H1 (cell line): ENCODE results near the gene DNAJB1. TPM values are rescaled to one million over a fixed set of nuclear protein-coding genes. Genes with fewer than 3 reads are reported as not detected.
A peak's percentile ranks its signal among the peaks of the same experiment; 100 is the strongest.

Experiments used
- CTCF ChIA-PET: fragments of 300-600 bp; sonication (Branson Sonifier 250); formaldehyde crosslinking; loops from one replicate; lab custom pipeline; 2021; ENCODE audit not compliant: partially characterized antibody; lab: Charles Lee
- POLR2A ChIA-PET: fragments of 300-600 bp; sonication (Branson Sonifier 250); formaldehyde crosslinking; loops from one replicate; lab custom pipeline; 2021; ENCODE audit warnings: inconsistent platforms; ENCODE audit not compliant: partially characterized antibody; lab: Charles Lee
- DNase-seq, 2 experiments: peaks; one replicate each; pipeline versions ENCODE4 v3.0.0 to v3.0.0-alpha.2; 2010 to 2022; ENCODE audit warnings: low spot score in 2 of 2, low read depth in 1 of 2, mixed read lengths in 1 of 2
- FAIRE-seq: peaks from 2 replicates; lab custom pipeline; 2011; peaks lifted over from hg19 to GRCh38; lab: Jason Lieb, UNC
- H2AFZ ChIP-seq: 2 replicates; pipeline ENCODE4 v1.8.1; 2012; ENCODE audit warnings: low read length, inconsistent platforms
- H2AK5ac ChIP-seq: 2 replicates; pipeline ENCODE4 v1.6.1; 2013; ENCODE audit warnings: low read depth, low read length
- H2BK120ac ChIP-seq: replicated peaks from 2 replicates; pipeline ENCODE3; 2013; ENCODE audit warnings: low read depth, low read length, inconsistent platforms
- H2BK12ac ChIP-seq: 2 replicates; pipeline ENCODE4 v1.6.1; 2013; ENCODE audit warnings: low read depth, low read length
- H2BK15ac ChIP-seq: 2 replicates; pipeline ENCODE4 v1.6.1; 2013; ENCODE audit warnings: low read length
- H2BK20ac ChIP-seq: 2 replicates; pipeline ENCODE4 v1.6.1; 2013; ENCODE audit warnings: low read length
- H2BK5ac ChIP-seq: 2 replicates; pipeline ENCODE4 v1.6.1; 2013; ENCODE audit warnings: low read depth, low read length
- H3K14ac ChIP-seq: 2 replicates; pipeline ENCODE4 v1.6.1; 2013; ENCODE audit warnings: inconsistent platforms; ENCODE audit not compliant: insufficient read length
- H3K18ac ChIP-seq: 2 replicates; pipeline ENCODE4 v1.6.1; 2013; ENCODE audit warnings: low read length; ENCODE audit errors: extremely low read depth
- H3K23ac ChIP-seq: 2 replicates; pipeline ENCODE4 v1.6.1; 2013; ENCODE audit warnings: inconsistent platforms; ENCODE audit not compliant: insufficient read length
- H3K23me2 ChIP-seq: 2 replicates; pipeline ENCODE4 v1.6.1; 2013; ENCODE audit warnings: low read depth, low read length
- H3K27ac ChIP-seq: 2 replicates; pipeline ENCODE4 v1.6.1; 2011; ENCODE audit warnings: low read depth, low read length, inconsistent platforms
- H3K27me3 ChIP-seq, 4 experiments: replicated peaks in 1 of 4; 1 replicate in 1 of 4; 2 replicates in 3 of 4; pipeline versions ENCODE4 v1.6.1 to v1.8.1; 2011 to 2013; ENCODE audit warnings: low read length in 3 of 4, mild to moderate bottlenecking in 3 of 4, inconsistent platforms in 2 of 4, mixed read lengths in 2 of 4, moderate library complexity in 1 of 4; ENCODE audit not compliant: control insufficient read depth in 3 of 4, insufficient read depth in 3 of 4; ENCODE audit errors: extremely low read depth in 1 of 4
- H3K36me3 ChIP-seq, 4 experiments: 2 replicates each; pipeline versions ENCODE4 v1.6.1 to v1.8.1; 2011 to 2013; ENCODE audit warnings: mild to moderate bottlenecking in 4 of 4, low read length in 3 of 4, moderate library complexity in 2 of 4, control low read depth in 1 of 4, inconsistent platforms in 1 of 4; ENCODE audit not compliant: insufficient read depth in 4 of 4, control insufficient read depth in 2 of 4
- H3K4ac ChIP-seq: replicated peaks from 2 replicates; pipeline ENCODE3; 2013; ENCODE audit warnings: low read length, low read depth, mixed read lengths, inconsistent platforms; ENCODE audit not compliant: insufficient read length
- H3K4me1 ChIP-seq, 4 experiments: replicated peaks in 1 of 4; 1 replicate in 1 of 4; 2 replicates in 3 of 4; pipeline versions ENCODE4 v1.6.1 to v1.8.1; 2011 to 2013; ENCODE audit warnings: low read length in 3 of 4, inconsistent platforms in 2 of 4, mixed read lengths in 1 of 4; ENCODE audit not compliant: insufficient read depth in 4 of 4, control insufficient read depth in 3 of 4
- H3K4me2 ChIP-seq, 2 experiments: 2 replicates each; pipeline versions ENCODE4 v1.6.1 to v1.8.1; 2011 to 2013; ENCODE audit warnings: low read depth in 2 of 2, low read length in 2 of 2, control low read depth in 1 of 2, inconsistent platforms in 1 of 2, mild to moderate bottlenecking in 1 of 2; ENCODE audit not compliant: insufficient read depth in 1 of 2
- H3K4me3 ChIP-seq, 4 experiments: fragments of 200-600, 300-600 bp in 1 of 4; sonication (generic), shearing (Covaris generic), sonication (Bioruptor Twin) in 1 of 4; 2 replicates each; pipeline versions ENCODE4 v1.5.1 to v1.8.1; 2011 to 2016; ENCODE audit warnings: low read length in 4 of 4, low read depth in 3 of 4, control low read depth in 2 of 4, inconsistent platforms in 2 of 4, mild to moderate bottlenecking in 2 of 4, mixed read lengths in 1 of 4, moderate library complexity in 1 of 4; ENCODE audit not compliant: insufficient read depth in 2 of 4; ENCODE audit errors: extremely low read depth in 1 of 4
- H3K56ac ChIP-seq: replicated peaks from 2 replicates; pipeline ENCODE3; 2013; ENCODE audit warnings: low read depth, mild to moderate bottlenecking, mixed read lengths, low read length, inconsistent platforms; ENCODE audit not compliant: insufficient read length
- H3K79me1 ChIP-seq: 2 replicates; pipeline ENCODE4 v1.6.1; 2013; ENCODE audit warnings: low read depth, low read length, control low read depth
- H3K79me2 ChIP-seq, 2 experiments: 2 replicates each; pipeline versions ENCODE4 v1.6.1 to v1.8.1; 2012 to 2013; ENCODE audit warnings: low read length in 2 of 2, mild to moderate bottlenecking in 2 of 2, inconsistent platforms in 1 of 2; ENCODE audit not compliant: insufficient read depth in 2 of 2, control insufficient read depth in 1 of 2
- H3K9ac ChIP-seq, 4 experiments: replicated peaks in 1 of 4; 1 replicate in 1 of 4; 2 replicates in 3 of 4; pipeline versions ENCODE4 v1.6.1 to v1.8.1; 2011 to 2013; ENCODE audit warnings: low read depth in 3 of 4, low read length in 3 of 4, control low read depth in 2 of 4, mild to moderate bottlenecking in 2 of 4, moderate library complexity in 2 of 4, inconsistent platforms in 1 of 4; ENCODE audit errors: extremely low read depth in 1 of 4
- H3K9me3 ChIP-seq, 2 experiments: 2 replicates each; pipeline versions ENCODE4 v1.6.1 to v1.8.1; 2012 to 2013; ENCODE audit warnings: mild to moderate bottlenecking in 2 of 2, moderate library complexity in 2 of 2, control low read depth in 1 of 2, inconsistent platforms in 1 of 2, low read depth in 1 of 2, low read length in 1 of 2, mixed read lengths in 1 of 2; ENCODE audit not compliant: insufficient read depth in 2 of 2
- H4K20me1 ChIP-seq, 2 experiments: replicated peaks in 1 of 2; 2 replicates each; pipeline versions ENCODE3 to v1.8.1; 2011 to 2013; ENCODE audit warnings: inconsistent platforms in 2 of 2, low read length in 2 of 2, mild to moderate bottlenecking in 1 of 2; ENCODE audit not compliant: insufficient read depth in 2 of 2, control insufficient read depth in 1 of 2
- H4K5ac ChIP-seq: 2 replicates; pipeline ENCODE4 v1.6.1; 2013; ENCODE audit warnings: low read length, low read depth, mixed read lengths, inconsistent platforms; ENCODE audit not compliant: insufficient read length
- H4K8ac ChIP-seq: 2 replicates; pipeline ENCODE4 v1.8.0; 2013; ENCODE audit warnings: mild to moderate bottlenecking, moderate library complexity, low read length, inconsistent platforms; ENCODE audit not compliant: insufficient read depth; ENCODE audit errors: extremely low read depth
- H4K91ac ChIP-seq: replicated peaks from 2 replicates; pipeline ENCODE3; 2013; ENCODE audit warnings: low read length, mixed read lengths, inconsistent platforms; ENCODE audit not compliant: insufficient read length
- ASH2L ChIP-seq: fragments of 200-600, 300-600 bp; sonication (generic); IDR thresholded peaks from one replicate; pipeline ENCODE4 v1.7.1; 2017; ENCODE audit warnings: low read length
- CREB1 ChIP-seq: IDR thresholded peaks from 2 replicates; pipeline ENCODE4 v1.6.1; 2012; ENCODE audit warnings: inconsistent platforms
- HDAC2 ChIP-seq, 2 experiments: fragments of 300-600 bp in 1 of 2; sonication (generic) in 1 of 2; IDR thresholded peaks; 2 replicates each; pipeline ENCODE4 v1.6.1; 2011 to 2012; ENCODE audit warnings: low read depth in 2 of 2, low read length in 2 of 2, mild to moderate bottlenecking in 2 of 2, moderate library complexity in 2 of 2, borderline replicate concordance in 1 of 2, inconsistent platforms in 1 of 2
- TAF1 ChIP-seq: IDR thresholded peaks from 2 replicates; pipeline ENCODE4 v1.6.1; 2011; ENCODE audit warnings: mild to moderate bottlenecking, low read depth, low read length
- WGBS, 2 experiments: shearing (Covaris generic) in 1 of 2; methylation state at CpG; one replicate each; pipeline versions ENCODE4 v1.1.6 to v1.1.7; 2013 to 2015; ENCODE audit warnings: low lambda C conversion rate in 2 of 2, mixed read lengths in 2 of 2, inconsistent platforms in 1 of 2, low coverage in 1 of 2, missing lambda C conversion rate in 1 of 2; ENCODE audit not compliant: insufficient replicate concordance in 2 of 2, insufficient coverage in 1 of 2, insufficient read length in 1 of 2; ENCODE audit errors: extremely low coverage in 1 of 2, missing lambda C conversion rate in 1 of 2; 5-methylcytosine and 5-hydroxymethylcytosine counted together
- polyA plus RNA-seq, 7 experiments: library from polyadenylated mRNA; depleted of rRNA in 3 of 7; stranded (reverse) in 5 of 7; unstranded in 2 of 7; fragments of >200 nt in 5 of 7; fragments of 200-250 nt in 2 of 7; gene quantifications; 1 replicate in 5 of 7; 2 replicates in 1 of 7; 4 replicates in 1 of 7; pipeline versions ENCODE4 v1.2.1 to v1.2.3, GENCODE V29; 2011 to 2013; ENCODE audit warnings: missing spikeins in 2 of 7, mixed read lengths in 2 of 7
- total RNA-seq: library from RNA; stranded (reverse); fragmentation: NEBNext Ultra II Directional; extraction: Animal tissue kit (Norgen Biotek cat#: 25700); gene quantifications from 2 replicates; pipeline ENCODE4 v1.2.1, GENCODE V29; 2021
- TF ChIP-seq, protein P1 (sequence below): IDR thresholded peaks from 2 replicates; pipeline ENCODE4 v1.6.1; 2012; ENCODE audit warnings: inconsistent platforms
- TF ChIP-seq, protein P2 (sequence below), 3 experiments: IDR thresholded peaks; 1 replicate in 2 of 3; 2 replicates in 1 of 3; pipeline versions ENCODE4 v1.5.1 to v1.6.1; 2011; ENCODE audit warnings: low read length in 3 of 3, mild to moderate bottlenecking in 3 of 3, inconsistent platforms in 2 of 3, low read depth in 1 of 3, moderate library complexity in 1 of 3; ENCODE audit not compliant: insufficient read depth in 1 of 3; ENCODE audit errors: control extremely low read depth in 1 of 3
- TF ChIP-seq, protein P3 (sequence below): IDR thresholded peaks from 2 replicates; pipeline ENCODE4 v1.6.1; 2012; ENCODE audit warnings: inconsistent platforms

Gene DNAJB1
- total and polyA plus RNA-seq, 2 of the 8 experiments (the other 6 are each of a cell fraction or from before 2014, with no cell fraction given): 62.9 to 64.3 TPM

DNA sequence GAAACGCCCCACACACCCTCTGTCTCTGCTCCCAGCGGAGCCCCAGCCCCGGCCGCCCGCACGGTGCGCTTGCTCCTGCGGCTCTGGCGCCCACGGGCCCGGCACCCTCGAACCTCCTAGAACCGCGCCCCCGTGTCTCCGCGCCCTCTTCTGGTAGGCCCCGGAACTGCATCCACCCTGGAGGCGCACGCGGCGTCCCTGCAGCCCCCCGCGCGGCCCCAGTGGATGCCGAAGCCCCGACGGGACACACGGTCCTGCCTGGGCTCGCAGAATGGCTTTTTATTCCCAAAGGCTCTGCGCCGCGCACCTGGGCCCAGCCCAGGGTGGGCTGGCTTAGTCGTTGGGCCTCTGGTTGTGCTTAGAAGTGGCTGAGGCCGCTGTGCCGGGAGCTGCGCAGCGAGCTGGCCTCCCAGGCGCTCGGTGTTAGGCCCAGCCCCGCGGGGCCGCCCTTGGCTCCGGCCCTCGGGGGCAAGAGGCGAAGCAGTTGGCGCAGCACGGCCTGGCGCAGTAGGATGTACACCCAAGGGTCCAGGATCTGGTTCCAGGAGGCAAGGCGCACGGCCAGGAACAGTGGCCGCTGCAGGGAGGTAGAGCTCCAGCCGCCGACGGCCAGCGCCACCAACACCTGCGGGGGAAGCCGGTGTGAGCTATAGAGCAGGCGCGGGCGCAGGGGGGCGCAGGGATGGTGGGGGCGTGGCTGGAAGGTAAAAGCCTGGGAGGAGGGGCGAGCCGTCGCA, 45.8 kb downstream of the DNAJB1 start:
- peak in 1 of 2 experiments; percentile 98 for DNase-seq
- H3K27ac ChIP-seq: no peak overlapping the region; the same call in 1 of the 2 replicates
- H3K18ac ChIP-seq: peak overlapping the region; percentile 95
- H3K36me3 ChIP-seq: peaks cover 0 to 6% (median 4%) of the 10 kb centered on the region in 4 experiments; a peak in 4 of 8 replicates
- H3K79me2 ChIP-seq: no peaks in the 10 kb centered on the region
- H2BK15ac ChIP-seq: peak overlapping the region; percentile 98; the same call in 1 of the 2 replicates
- peak overlapping the region; percentile 92 for H3K56ac ChIP-seq
- H3K4ac ChIP-seq: peak overlapping the region; percentile 97
- POLR2A ChIA-PET: interaction anchor here (0.6 to 2.6 kb wide), 19 partner anchors 9 to 381 kb away, joined by 3 to 13 read pairs (median 4); partner anchors contain the start of genes ASF1B, DNAJB1 and GIPC1
- peak overlapping the region; percentile 92 for H4K5ac ChIP-seq
- peak overlapping the region; percentile 29 to 62 (median 40) for H3K4me3 ChIP-seq
- H3K14ac ChIP-seq: no peak overlapping the region
- H3K9ac ChIP-seq: peak overlapping the region in 2 of 4 experiments; percentile 49 to 58; a peak in 4 of 7 replicates
- H3K9me3 ChIP-seq: no peaks in the 10 kb centered on the region
- H3K4me2 ChIP-seq: peak overlapping the region; percentile 57 to 76
- peak overlapping the region; percentile 87 for H2BK120ac ChIP-seq
- 10% methylated on average over 61 of the region's 66 CpGs; no CpG with 5 or more reads in 1 of the 2 experiments for WGBS, 2 experiments
- FAIRE-seq: no peak
- H2BK12ac ChIP-seq: no peak overlapping the region
- H2BK20ac ChIP-seq: no peak overlapping the region
- H3K23ac ChIP-seq: no peak overlapping the region
- H3K27me3 ChIP-seq: no peaks in the 10 kb centered on the region
- H4K20me1 ChIP-seq: peaks cover 0 to 6% of the 10 kb centered on the region in 2 experiments
- peak overlapping the region; percentile 91 for H4K8ac ChIP-seq
- H2BK5ac ChIP-seq: 0 out of 2 replicates have a peak overlapping the region, but pooled peaks have one; percentile 20
- H3K23me2 ChIP-seq: peaks cover 4% of the 10 kb centered on the region
- CTCF ChIA-PET: interaction anchor here (0.6 to 4.2 kb wide), 31 partner anchors 9 to 566 kb away, joined by 3 to 20 read pairs (median 4); partner anchors contain the start of genes DNAJB1 and PKN1
- peaks cover 0 to 21% (median 15%) of the 10 kb centered on the region in 4 experiments; a peak in 6 of 7 replicates for H3K4me1 ChIP-seq
- no peak overlapping the region for H2AK5ac ChIP-seq
- H2AFZ ChIP-seq: 0 out of 2 replicates have a peak overlapping the region, but pooled peaks have one; percentile 40
- no peaks in the 10 kb centered on the region for H3K79me1 ChIP-seq
- peak overlapping the region; percentile 99 for H4K91ac ChIP-seq
- TF ChIP-seq, protein P1, sequence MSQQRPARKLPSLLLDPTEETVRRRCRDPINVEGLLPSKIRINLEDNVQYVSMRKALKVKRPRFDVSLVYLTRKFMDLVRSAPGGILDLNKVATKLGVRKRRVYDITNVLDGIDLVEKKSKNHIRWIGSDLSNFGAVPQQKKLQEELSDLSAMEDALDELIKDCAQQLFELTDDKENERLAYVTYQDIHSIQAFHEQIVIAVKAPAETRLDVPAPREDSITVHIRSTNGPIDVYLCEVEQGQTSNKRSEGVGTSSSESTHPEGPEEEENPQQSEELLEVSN: peak; percentile 73
- TF ChIP-seq ASH2L (peak; percentile 82), TAF1 (peak; percentile 12), HDAC2 (IDR thresholded peaks at IDR 0.05; ENCODE audit: borderline replicate concordance in 1 of 2, low read depth in 2 of 2, low read length in 2 of 2) (peak; percentile 78 to 81; a peak in 3 of 4 replicates), CREB1 (peak; percentile 59)
- TF ChIP-seq, protein P2, sequence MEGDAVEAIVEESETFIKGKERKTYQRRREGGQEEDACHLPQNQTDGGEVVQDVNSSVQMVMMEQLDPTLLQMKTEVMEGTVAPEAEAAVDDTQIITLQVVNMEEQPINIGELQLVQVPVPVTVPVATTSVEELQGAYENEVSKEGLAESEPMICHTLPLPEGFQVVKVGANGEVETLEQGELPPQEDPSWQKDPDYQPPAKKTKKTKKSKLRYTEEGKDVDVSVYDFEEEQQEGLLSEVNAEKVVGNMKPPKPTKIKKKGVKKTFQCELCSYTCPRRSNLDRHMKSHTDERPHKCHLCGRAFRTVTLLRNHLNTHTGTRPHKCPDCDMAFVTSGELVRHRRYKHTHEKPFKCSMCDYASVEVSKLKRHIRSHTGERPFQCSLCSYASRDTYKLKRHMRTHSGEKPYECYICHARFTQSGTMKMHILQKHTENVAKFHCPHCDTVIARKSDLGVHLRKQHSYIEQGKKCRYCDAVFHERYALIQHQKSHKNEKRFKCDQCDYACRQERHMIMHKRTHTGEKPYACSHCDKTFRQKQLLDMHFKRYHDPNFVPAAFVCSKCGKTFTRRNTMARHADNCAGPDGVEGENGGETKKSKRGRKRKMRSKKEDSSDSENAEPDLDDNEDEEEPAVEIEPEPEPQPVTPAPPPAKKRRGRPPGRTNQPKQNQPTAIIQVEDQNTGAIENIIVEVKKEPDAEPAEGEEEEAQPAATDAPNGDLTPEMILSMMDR (IDR thresholded peaks at IDR 0.05; ENCODE audit: control extremely low read depth in 1 of 3, insufficient read depth in 1 of 3, low read depth in 1 of 3, low read length in 3 of 3): peak; percentile 80 to 90 (median 84)
- TF ChIP-seq, protein P3, sequence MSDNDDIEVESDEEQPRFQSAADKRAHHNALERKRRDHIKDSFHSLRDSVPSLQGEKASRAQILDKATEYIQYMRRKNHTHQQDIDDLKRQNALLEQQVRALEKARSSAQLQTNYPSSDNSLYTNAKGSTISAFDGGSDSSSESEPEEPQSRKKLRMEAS: peak; percentile 93
